ENCODE data around the gene RBM28. TPM values are rescaled to one million over a fixed set of nuclear protein-coding genes. Genes with fewer than 3 reads are reported as not detected.

The RBM28 gene
- total and polyA plus RNA-seq, 8 donors = 8.1 to 319 (median 25.9) TPM

DNA sequence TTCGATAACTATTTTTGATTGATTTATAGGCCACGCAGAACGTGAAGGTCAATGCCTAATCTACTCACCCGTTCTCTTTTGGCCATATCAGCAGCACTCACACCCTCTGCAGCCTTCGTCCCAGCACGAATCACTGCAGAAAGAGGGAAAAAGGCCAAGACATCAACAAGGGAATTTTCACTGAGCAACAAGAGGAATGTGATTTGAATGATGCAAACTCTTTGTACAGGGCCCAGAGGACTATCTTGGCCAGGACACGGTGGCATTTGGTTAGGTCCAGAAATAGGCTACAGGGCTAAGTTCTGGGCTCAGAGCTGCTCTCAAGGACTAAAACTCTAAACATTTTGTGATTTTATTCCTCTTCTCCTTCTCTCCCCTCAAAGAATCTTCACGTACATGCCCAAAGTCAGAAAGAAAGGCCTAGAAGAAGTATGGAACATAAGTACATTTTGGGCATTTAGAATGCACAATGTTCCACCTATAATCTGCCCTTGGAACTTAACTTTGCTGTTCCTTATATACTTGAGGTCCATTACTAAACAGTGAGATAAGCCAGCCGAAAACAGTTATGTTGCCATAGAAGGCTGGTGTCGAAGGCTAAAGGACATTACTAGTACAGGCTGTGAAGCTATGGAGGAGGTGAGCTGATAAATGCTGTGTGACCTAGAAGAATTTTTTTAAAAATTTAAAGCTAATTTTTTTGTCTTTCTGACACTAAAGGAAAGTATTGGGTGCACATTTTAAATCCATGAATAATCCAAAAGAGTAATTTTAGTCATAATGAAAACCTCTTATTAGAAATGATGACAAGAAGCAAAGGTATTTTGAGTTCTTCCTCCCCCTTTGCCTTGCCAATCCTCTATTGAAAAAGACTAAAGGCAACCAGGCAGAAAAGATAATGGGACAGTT is 20.0 kb downstream of the RBM28 start:
- WGBS, 5 donors = 70 to 85% (median 78%) methylated on average over 10 of the region's 10 CpGs
- H3K27ac ChIP-seq = peak overlapping the region in 1 of 5 donors; percentile 21
- no peak for DNase-seq
- peaks cover 0 to 5% (median 0%) of the 10 kb centered on the region in 4 donors for H3K4me1 ChIP-seq
- intact Hi-C loops (cut with DNase I; ENCODE audit: low total_unique reads) = no loop called here
- H3K27me3 ChIP-seq = no peaks in the 10 kb centered on the region
- H3K36me3 ChIP-seq = peaks cover 35 to 100% (median 98%) of the 10 kb centered on the region in 4 donors
- TF ChIP-seq POLR2AphosphoS5 (IDR thresholded peaks at IDR 0.05) (no peak), POLR2A (IDR thresholded peaks at IDR 0.05) (no peak), EP300 (IDR thresholded peaks at IDR 0.05) (no peak)
- TF ChIP-seq, protein P1, sequence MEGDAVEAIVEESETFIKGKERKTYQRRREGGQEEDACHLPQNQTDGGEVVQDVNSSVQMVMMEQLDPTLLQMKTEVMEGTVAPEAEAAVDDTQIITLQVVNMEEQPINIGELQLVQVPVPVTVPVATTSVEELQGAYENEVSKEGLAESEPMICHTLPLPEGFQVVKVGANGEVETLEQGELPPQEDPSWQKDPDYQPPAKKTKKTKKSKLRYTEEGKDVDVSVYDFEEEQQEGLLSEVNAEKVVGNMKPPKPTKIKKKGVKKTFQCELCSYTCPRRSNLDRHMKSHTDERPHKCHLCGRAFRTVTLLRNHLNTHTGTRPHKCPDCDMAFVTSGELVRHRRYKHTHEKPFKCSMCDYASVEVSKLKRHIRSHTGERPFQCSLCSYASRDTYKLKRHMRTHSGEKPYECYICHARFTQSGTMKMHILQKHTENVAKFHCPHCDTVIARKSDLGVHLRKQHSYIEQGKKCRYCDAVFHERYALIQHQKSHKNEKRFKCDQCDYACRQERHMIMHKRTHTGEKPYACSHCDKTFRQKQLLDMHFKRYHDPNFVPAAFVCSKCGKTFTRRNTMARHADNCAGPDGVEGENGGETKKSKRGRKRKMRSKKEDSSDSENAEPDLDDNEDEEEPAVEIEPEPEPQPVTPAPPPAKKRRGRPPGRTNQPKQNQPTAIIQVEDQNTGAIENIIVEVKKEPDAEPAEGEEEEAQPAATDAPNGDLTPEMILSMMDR (IDR thresholded peaks at IDR 0.05) = no peak
- H3K9me3 ChIP-seq = no peaks in the 10 kb centered on the region
- no peak overlapping the region for H3K4me3 ChIP-seq

DNA sequence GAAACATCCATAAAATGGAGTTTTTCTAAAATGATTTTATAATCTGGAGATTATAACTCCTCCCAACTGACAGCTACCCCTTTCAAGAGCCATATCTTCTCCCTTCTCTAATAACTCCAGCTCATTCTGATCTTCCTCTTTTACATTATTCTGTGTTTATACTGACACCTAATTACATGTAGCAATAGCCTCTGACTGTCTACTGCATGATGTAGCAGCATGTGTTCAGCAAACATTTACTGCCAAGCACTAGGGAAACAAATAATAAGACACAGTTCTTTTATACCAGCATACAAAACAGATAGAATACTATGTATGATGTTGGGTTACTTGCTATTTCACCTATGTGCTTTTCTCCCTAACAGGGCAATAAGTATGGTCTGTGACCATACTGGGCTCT is 20.7 kb downstream of the RBM28 start:
- H3K36me3 ChIP-seq = peaks cover 39 to 100% (median 98%) of the 10 kb centered on the region in 4 donors
- DNase-seq = no peak
- no peaks in the 10 kb centered on the region for H3K9me3 ChIP-seq
- no peak overlapping the region for H3K4me3 ChIP-seq
- H3K27ac ChIP-seq = no peak overlapping the region
- no peaks in the 10 kb centered on the region for H3K27me3 ChIP-seq
- TF ChIP-seq POLR2AphosphoS5 (IDR thresholded peaks at IDR 0.05) = no peak
- no peak for TF ChIP-seq EP300 (IDR thresholded peaks at IDR 0.05)
- no peak for TF ChIP-seq POLR2A (IDR thresholded peaks at IDR 0.05)
- TF ChIP-seq, protein P1 (IDR thresholded peaks at IDR 0.05) = no peak
- peaks cover 0 to 5% (median 0%) of the 10 kb centered on the region in 4 donors for H3K4me1 ChIP-seq
- intact Hi-C loops (cut with DNase I; ENCODE audit: low total_unique reads) = no loop called here

DNA sequence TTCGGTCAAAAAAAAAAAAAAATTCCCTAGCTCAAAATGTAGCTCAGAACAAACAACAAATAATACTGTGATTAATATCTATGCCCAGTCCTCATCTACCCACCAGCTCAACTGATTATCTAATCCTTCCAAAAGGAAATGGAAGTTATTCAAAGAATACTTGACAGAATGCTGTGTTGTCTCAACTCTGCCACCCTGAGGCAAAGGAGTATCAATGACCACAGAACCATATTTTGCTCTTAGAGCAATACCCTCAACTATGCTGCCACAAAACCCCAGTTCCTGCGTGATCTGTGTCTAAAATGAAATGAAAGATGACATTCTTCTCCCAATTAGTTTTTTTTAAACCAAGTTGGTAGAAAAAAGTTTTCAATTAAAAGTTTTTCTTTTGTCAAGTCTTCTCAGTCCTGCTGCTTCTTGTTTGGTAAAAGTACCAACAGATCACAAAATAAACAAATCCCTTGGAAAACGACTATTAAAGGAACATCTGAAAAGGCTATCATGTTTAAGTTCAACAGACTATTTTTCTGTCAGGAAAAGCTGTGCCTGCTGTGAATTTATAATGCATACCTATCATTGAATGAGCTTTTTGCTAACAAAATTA is 21.6 kb downstream of the RBM28 start:
- peaks cover 0 to 5% (median 0%) of the 10 kb centered on the region in 4 donors for H3K4me1 ChIP-seq
- H3K9me3 ChIP-seq = no peaks in the 10 kb centered on the region
- no peak overlapping the region for H3K27ac ChIP-seq
- WGBS, 5 donors = 45 to 56% (median 48%) methylated on average over 3 of the region's 3 CpGs
- peaks cover 48 to 100% (median 98%) of the 10 kb centered on the region in 4 donors for H3K36me3 ChIP-seq
- intact Hi-C loops (cut with DNase I; ENCODE audit: low total_unique reads) = no loop called here
- H3K4me3 ChIP-seq = no peak overlapping the region
- TF ChIP-seq POLR2AphosphoS5 (IDR thresholded peaks at IDR 0.05) = no peak
- TF ChIP-seq, protein P1 (IDR thresholded peaks at IDR 0.05) = peak in 3 of 7 experiments; percentile 18 to 30 (median 25)
- H3K27me3 ChIP-seq = no peaks in the 10 kb centered on the region
- peak in 1 of 2 donors; percentile 63 for DNase-seq

DNA sequence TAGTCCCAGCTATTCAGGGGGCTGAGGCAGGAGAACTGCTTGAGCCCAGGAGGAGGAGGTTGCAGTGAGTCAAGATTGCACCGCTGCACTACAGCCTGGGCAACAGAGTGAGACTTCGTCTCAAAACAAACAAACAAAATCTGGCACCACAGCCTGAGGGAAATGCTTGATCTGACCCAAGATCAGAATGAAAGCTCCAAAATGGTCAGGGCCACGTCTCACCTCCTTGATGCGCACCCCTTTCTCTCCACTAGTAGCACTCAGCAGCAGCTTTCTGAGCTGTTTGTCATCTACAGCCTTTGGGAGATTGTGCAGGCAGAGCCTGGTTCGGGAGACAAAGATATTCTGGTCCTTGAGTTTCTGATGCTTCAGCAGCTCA is 22.7 kb downstream of the RBM28 start:
- 76 to 89% (median 82%) methylated on average over 5 of the region's 5 CpGs for WGBS, 5 donors
- Histone ChIP-seq H3K36me3 (peaks cover 59 to 100% (median 98%) of the 10 kb centered on the region in 4 donors), H3K9me3 (no peaks in the 10 kb centered on the region), H3K27ac (peak overlapping the region in 2 of 5 donors; percentile 2 to 36), H3K4me3 (no peak overlapping the region), H3K4me1 (peaks cover 0 to 5% (median 0%) of the 10 kb centered on the region in 4 donors), H3K27me3 (no peaks in the 10 kb centered on the region)
- intact Hi-C loops (cut with DNase I; ENCODE audit: low total_unique reads) = no loop called here
- TF ChIP-seq, protein P1 (IDR thresholded peaks at IDR 0.05) = no peak
- no peak for TF ChIP-seq EP300 (IDR thresholded peaks at IDR 0.05)
- no peak for TF ChIP-seq POLR2A (IDR thresholded peaks at IDR 0.05)
- TF ChIP-seq POLR2AphosphoS5 (IDR thresholded peaks at IDR 0.05) = no peak
- no peak for DNase-seq
